Mucosa of descending colon (tissue), 3 donors: ENCODE data around the gene OR56A5. TPM values are rescaled to one million over a fixed set of nuclear protein-coding genes. Genes with fewer than 3 reads are reported as not detected.

ENCODE experiments used
- ATAC-seq: fragments of 200-7000 bp; cut with Tn5 transposase; one replicate; pipeline ENCODE4 v1.9.1; 2020; ENCODE audit warnings: mild to moderate bottlenecking, moderate library complexity
- DNase-seq, 3 donors: peaks; one replicate each; pipeline ENCODE4 v3.0.0-alpha.2; 2020
- H3K36me3 ChIP-seq: fragments of 200-600 bp; one replicate; pipeline ENCODE4 v1.8.0; 2021; ENCODE audit warnings: low read depth, mild to moderate bottlenecking
- H3K4me1 ChIP-seq: fragments of 200-600 bp; one replicate; pipeline ENCODE4 v1.8.0; 2021; ENCODE audit warnings: low read depth, mild to moderate bottlenecking
- H3K4me3 ChIP-seq: fragments of 200-600 bp; one replicate; pipeline ENCODE4 v1.8.0; 2021; ENCODE audit warnings: mild to moderate bottlenecking
- H3K9me3 ChIP-seq: fragments of 200-600 bp; one replicate; pipeline ENCODE4 v1.8.0; 2021; ENCODE audit warnings: mild to moderate bottlenecking
- intact Hi-C, 2 donors: fragments of 100-400 bp; cut with DNase I in 1 of 2; cut with micrococcal nuclease in 1 of 2; formaldehyde crosslinking; loops; one replicate each; pipeline versions ENCODE4 v1.11.0 to v1.11.1; 2022; cut with DNase I, micrococcal nuclease
- total RNA-seq, 3 donors: library from RNA; stranded (reverse); fragmentation: NEBNext Ultra II Directional in 2 of 3; extraction: Animal tissue kit (Norgen Biotek cat#: 25700) in 2 of 3; gene quantifications; one replicate each; pipeline versions ENCODE4 v1.2.1 to v1.2.4, GENCODE V29; 2021 to 2023
- TF ChIP-seq, protein P1 (sequence below): fragments of 200-600 bp; IDR thresholded peaks from one replicate; pipeline ENCODE4 v1.8.0; 2022; ENCODE audit warnings: antibody characterized with exemption, mild to moderate bottlenecking
- donor health status: DM: no; HTN: no; CAD: no; lungs with moderate emphysema.
- donor health status: DM: no; HTN: no; CAD: no.
- donor health status: DM: no; HTN: yes; CAD: no.

OR56A5 gene
- total RNA-seq, 3 donors from 2014 or later, result not detected

GRCh38 chr11:5955586-5955985, 12.7 kb downstream of the OR56A5 start:
- Histone ChIP-seq H3K4me1 (no peaks in the 10 kb centered on the region), H3K4me3 (no peak overlapping the region), H3K9me3 (peaks cover 9% of the 10 kb centered on the region), H3K36me3 (no peaks in the 10 kb centered on the region)
- TF ChIP-seq, protein P1, sequence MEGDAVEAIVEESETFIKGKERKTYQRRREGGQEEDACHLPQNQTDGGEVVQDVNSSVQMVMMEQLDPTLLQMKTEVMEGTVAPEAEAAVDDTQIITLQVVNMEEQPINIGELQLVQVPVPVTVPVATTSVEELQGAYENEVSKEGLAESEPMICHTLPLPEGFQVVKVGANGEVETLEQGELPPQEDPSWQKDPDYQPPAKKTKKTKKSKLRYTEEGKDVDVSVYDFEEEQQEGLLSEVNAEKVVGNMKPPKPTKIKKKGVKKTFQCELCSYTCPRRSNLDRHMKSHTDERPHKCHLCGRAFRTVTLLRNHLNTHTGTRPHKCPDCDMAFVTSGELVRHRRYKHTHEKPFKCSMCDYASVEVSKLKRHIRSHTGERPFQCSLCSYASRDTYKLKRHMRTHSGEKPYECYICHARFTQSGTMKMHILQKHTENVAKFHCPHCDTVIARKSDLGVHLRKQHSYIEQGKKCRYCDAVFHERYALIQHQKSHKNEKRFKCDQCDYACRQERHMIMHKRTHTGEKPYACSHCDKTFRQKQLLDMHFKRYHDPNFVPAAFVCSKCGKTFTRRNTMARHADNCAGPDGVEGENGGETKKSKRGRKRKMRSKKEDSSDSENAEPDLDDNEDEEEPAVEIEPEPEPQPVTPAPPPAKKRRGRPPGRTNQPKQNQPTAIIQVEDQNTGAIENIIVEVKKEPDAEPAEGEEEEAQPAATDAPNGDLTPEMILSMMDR, result no peak
- ATAC-seq (no peak), DNase-seq (no peak)
- intact Hi-C loops, result no loop called here

DNA sequence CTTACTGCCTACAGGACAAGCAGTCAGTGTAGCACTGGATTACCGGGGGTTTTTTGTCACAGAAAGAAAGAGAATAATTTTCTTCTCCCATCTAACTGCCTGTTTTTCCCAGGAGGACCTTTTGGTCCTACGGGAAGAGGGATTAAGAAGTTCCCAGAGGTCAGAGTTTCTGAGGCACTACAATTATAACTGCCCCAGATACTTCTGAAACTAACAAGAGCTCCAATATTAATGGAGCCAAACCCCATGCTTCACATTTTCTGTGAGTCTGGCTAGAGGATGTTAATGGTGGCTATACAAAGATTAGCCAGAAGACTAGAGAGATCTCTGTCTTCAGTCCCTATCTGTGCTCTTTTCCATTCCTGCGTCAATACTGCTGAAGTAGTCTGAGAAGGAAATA, 26.3 kb downstream of the OR56A5 start, which contains the start of gene OR56A3:
Gene OR56A3, plus strand, starts transcription at position 301 of the 400 bp plus-strand sequence. CDS start 5,096 bp downstream, outside the sequence.
- no peak within 1 kb of the TSS for H3K4me3 ChIP-seq
- intact Hi-C loops, result no loop called here
- peaks cover 3% of the 10 kb centered on the region for H3K9me3 ChIP-seq
- no peak for DNase-seq
- ATAC-seq, result no peak
- no peaks in the 10 kb centered on the region for H3K4me1 ChIP-seq
- no peaks in the 10 kb centered on the region for H3K36me3 ChIP-seq
- TF ChIP-seq, protein P1, result no peak

DNA sequence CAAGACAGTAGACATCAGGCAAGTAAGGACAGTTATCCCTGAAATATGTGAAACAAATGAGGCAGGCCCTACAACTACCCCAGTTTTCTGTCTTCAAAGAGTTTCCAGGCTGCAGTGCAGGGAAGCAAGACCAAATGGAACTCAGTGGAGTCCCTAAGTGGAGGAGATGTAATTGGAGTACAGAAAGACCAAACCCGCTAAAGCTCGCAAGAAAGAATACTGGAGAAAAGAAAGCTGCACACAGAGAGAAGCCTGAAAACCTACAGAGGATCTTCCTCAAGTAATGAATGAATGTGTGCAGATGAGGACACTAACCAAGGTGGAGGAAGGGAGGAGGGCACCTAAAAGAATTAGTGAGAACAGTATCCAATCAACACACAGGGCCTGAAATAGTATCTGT, 27.5 kb downstream of the OR56A5 start:
- no peak for DNase-seq
- peaks cover 3% of the 10 kb centered on the region for H3K9me3 ChIP-seq
- intact Hi-C loops, result no loop called here
- no peaks in the 10 kb centered on the region for H3K4me1 ChIP-seq
- H3K4me3 ChIP-seq, result no peak overlapping the region
- ATAC-seq, result no peak
- no peaks in the 10 kb centered on the region for H3K36me3 ChIP-seq
- TF ChIP-seq, protein P1, result no peak

- H3K4me1 ChIP-seq, result no peaks in the 10 kb centered on the region
- no peak overlapping the region for H3K4me3 ChIP-seq
- intact Hi-C loops, result no loop called here
- TF ChIP-seq, protein P1, result no peak
- ATAC-seq (no peak), DNase-seq (no peak)
- H3K36me3 ChIP-seq, result no peaks in the 10 kb centered on the region
- H3K9me3 ChIP-seq, result peaks cover 3% of the 10 kb centered on the region
Observed at GRCh38 chr11:5938603-5938965, 29.7 kb downstream of the OR56A5 start.

DNA sequence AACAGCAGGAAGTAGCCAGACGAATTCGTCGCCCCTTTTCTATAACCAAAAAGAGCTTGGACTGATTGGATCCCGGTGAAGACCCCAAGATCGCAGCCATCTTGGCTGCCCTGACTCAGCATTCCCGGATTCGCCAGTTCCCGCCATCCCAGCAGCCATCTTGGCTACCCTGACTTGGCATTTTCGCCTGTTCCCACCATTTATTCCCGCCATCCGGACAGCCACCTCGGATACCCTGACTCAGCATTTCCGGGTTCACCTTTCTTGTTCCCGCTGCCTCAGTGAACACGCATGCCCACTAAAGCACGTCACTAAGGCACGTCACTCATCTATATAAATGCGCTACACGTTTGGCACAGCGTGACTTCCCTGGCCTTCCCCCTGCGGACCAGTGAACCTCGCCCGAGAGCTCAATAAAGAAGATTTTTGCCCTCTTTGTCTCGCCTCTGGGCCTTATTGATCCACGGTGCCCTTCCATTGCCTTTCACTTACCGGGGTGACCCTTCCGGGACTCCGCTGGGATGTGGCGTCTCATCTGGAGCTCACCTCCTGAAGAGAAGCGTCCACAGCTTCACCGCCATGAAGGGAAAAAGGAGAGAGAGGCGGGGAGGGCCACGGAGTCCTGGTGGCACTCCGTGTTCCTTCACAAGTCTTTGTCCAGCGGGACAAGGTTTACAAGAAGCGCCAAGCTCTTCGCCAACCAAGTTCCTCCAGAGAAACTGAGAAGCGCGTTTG, 30.3 kb downstream of the OR56A5 start:
- intact Hi-C loops, result no loop called here
- Histone ChIP-seq H3K4me3 (no peak overlapping the region), H3K36me3 (no peaks in the 10 kb centered on the region), H3K4me1 (no peaks in the 10 kb centered on the region), H3K9me3 (peaks cover 3% of the 10 kb centered on the region)
- DNase-seq (no peak), ATAC-seq (no peak)
- TF ChIP-seq, protein P1, result no peak

DNA sequence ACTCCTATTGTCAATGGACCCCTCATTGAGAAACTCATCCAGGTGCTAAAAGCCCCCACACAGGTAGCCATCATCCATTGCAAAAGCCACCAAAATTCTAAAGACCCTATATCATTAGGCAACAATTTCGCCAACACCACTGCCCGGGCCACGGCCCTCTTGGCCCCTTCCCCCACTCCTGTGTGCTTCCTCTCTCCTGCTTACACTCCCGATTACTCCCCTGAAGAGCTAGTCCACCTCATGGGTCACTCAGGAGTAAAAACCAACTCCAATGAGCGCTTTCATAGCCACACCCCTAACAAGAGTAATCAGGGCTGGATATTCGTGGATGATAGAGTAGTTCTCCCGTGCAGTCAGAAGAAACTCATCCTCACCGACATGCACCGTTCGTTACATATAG, 35.2 kb downstream of the OR56A5 start:
- Histone ChIP-seq H3K4me1 (no peaks in the 10 kb centered on the region), H3K4me3 (no peak overlapping the region), H3K36me3 (no peaks in the 10 kb centered on the region), H3K9me3 (peaks cover 21% of the 10 kb centered on the region)
- ATAC-seq, result no peak
- intact Hi-C loops, result no loop called here
- no peak for DNase-seq
- TF ChIP-seq, protein P1, result no peak
